Endothelial cell (in vitro differentiated cells): ENCODE measurements around the gene UBE2G2. TPM values are rescaled to one million over a fixed set of nuclear protein-coding genes. Genes with fewer than 3 reads are reported as not detected.

Experiments
- DNase-seq: peaks from one replicate; pipeline ENCODE4 v3.0.0; 2021; ENCODE audit warnings: low spot score
- H3K27ac Mint-ChIP-seq: one replicate; pipeline ENCODE4 v1.8.0; 2021; ENCODE audit warnings: mixed read lengths, inconsistent platforms; ENCODE audit not compliant: unreplicated experiment
- H3K27me3 Mint-ChIP-seq: one replicate; pipeline ENCODE4 v1.8.0; 2021; ENCODE audit warnings: mild to moderate bottlenecking, moderate library complexity, mixed read lengths, inconsistent platforms; ENCODE audit not compliant: unreplicated experiment
- H3K36me3 Mint-ChIP-seq: one replicate; pipeline ENCODE4 v1.8.0; 2021; ENCODE audit warnings: mild to moderate bottlenecking, low read depth, mixed read lengths, inconsistent platforms; ENCODE audit not compliant: unreplicated experiment
- H3K4me1 Mint-ChIP-seq: one replicate; pipeline ENCODE4 v1.8.0; 2021; ENCODE audit warnings: mild to moderate bottlenecking, mixed read lengths, inconsistent platforms; ENCODE audit not compliant: unreplicated experiment
- H3K4me3 Mint-ChIP-seq: one replicate; pipeline ENCODE4 v1.8.0; 2021; ENCODE audit warnings: mild to moderate bottlenecking, mixed read lengths, inconsistent platforms; ENCODE audit not compliant: unreplicated experiment
- H3K9me3 Mint-ChIP-seq: one replicate; pipeline ENCODE4 v1.8.0; 2021; ENCODE audit warnings: mixed read lengths, inconsistent platforms; ENCODE audit not compliant: unreplicated experiment
- total RNA-seq: library from RNA; stranded (reverse); fragmentation: NEBNext Ultra II Directional; extraction: Animal tissue kit (Norgen Biotek cat#: 25700); gene quantifications from one replicate; pipeline ENCODE4 v1.2.1, GENCODE V29; 2021; ENCODE audit not compliant: unreplicated experiment
- TF ChIP-seq, protein P1 (sequence below): fragments of 200-600 bp; sonication (generic); IDR thresholded peaks from one replicate; pipeline ENCODE4 v1.5.0; 2021; ENCODE audit warnings: antibody characterized with exemption; ENCODE audit not compliant: unreplicated experiment

Gene UBE2G2
- total RNA-seq, 1 donor from 2014 or later = 49.6 TPM

DNA sequence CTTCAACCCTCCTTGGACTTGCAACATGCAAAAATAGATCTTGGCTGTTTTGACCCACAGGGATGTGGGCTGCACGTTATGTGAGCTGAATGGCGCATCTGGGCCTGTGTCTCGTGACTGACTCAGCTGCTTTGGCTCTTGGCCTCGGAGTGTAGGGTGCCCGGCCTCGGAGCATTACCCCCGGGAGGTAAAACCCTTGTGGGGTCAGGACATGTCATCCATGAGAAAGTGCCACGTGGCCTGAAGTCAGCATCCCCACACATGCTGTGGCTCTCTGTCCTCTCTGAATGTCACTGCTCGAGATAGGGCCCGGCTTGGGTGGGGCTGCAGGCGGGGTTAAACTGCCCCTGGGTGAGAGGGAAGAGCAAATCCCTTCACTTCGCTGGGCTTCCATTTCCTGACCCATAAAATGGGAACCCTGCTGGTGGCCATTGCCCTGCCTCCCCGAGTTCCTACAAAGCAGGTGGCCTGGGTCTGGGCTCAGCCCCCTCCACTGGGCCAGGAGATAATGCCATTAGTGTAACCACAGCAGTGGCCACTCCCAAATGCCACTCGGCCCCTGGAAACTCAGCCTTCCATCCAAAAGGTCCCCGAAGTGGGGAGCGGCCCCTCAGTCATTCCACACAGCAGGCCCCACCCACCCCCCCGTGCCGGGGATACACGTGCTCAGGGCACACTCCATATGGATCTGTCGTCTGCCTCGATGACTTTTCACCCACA lies 67.4 kb downstream of the UBE2G2 start:
- H3K27ac Mint-ChIP-seq = no peak overlapping the region
- peaks cover 18% of the 10 kb centered on the region for H3K9me3 Mint-ChIP-seq
- H3K36me3 Mint-ChIP-seq = peaks cover 22% of the 10 kb centered on the region
- peaks cover 11% of the 10 kb centered on the region for H3K27me3 Mint-ChIP-seq
- DNase-seq = no peak
- TF ChIP-seq, protein P1, sequence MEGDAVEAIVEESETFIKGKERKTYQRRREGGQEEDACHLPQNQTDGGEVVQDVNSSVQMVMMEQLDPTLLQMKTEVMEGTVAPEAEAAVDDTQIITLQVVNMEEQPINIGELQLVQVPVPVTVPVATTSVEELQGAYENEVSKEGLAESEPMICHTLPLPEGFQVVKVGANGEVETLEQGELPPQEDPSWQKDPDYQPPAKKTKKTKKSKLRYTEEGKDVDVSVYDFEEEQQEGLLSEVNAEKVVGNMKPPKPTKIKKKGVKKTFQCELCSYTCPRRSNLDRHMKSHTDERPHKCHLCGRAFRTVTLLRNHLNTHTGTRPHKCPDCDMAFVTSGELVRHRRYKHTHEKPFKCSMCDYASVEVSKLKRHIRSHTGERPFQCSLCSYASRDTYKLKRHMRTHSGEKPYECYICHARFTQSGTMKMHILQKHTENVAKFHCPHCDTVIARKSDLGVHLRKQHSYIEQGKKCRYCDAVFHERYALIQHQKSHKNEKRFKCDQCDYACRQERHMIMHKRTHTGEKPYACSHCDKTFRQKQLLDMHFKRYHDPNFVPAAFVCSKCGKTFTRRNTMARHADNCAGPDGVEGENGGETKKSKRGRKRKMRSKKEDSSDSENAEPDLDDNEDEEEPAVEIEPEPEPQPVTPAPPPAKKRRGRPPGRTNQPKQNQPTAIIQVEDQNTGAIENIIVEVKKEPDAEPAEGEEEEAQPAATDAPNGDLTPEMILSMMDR = no peak
- H3K4me1 Mint-ChIP-seq = no peaks in the 10 kb centered on the region
- no peak overlapping the region for H3K4me3 Mint-ChIP-seq

DNA sequence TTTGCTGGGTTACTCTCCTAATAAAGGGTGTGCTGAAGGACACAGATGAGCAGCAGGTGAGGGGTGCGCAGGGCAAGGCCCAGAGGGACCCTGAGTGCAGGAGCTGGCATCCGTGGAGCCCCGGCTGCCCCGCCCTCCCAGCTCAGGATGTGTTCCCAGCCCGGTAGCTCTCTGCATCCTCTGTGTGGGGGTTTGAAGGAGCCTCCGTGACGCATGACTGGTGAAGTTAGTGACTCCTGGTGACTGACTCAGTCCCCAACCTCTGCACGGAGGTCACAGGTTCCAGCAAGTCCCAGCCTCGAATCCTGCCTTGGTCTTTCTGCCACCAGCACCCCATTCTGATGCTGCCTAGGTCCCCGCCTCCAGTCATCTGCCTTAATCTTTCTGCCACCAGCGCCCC lies 68.7 kb downstream of the UBE2G2 start:
- peaks cover 16% of the 10 kb centered on the region for H3K36me3 Mint-ChIP-seq
- no peak overlapping the region for H3K4me3 Mint-ChIP-seq
- no peak overlapping the region for H3K27ac Mint-ChIP-seq
- H3K27me3 Mint-ChIP-seq = peaks cover 12% of the 10 kb centered on the region
- H3K4me1 Mint-ChIP-seq = no peaks in the 10 kb centered on the region
- H3K9me3 Mint-ChIP-seq = peaks cover 13% of the 10 kb centered on the region
- no peak for DNase-seq
- TF ChIP-seq, protein P1 = no peak

- TF ChIP-seq, protein P1 = no peak
- no peak overlapping the region for H3K4me3 Mint-ChIP-seq
- H3K27ac Mint-ChIP-seq = no peak overlapping the region
- H3K4me1 Mint-ChIP-seq = no peaks in the 10 kb centered on the region
- no peak for DNase-seq
- peaks cover 9% of the 10 kb centered on the region for H3K27me3 Mint-ChIP-seq
- H3K36me3 Mint-ChIP-seq = peaks cover 9% of the 10 kb centered on the region
- H3K9me3 Mint-ChIP-seq = peaks cover 6% of the 10 kb centered on the region
These were observed 69.4 kb downstream of the UBE2G2 start for GRCh38 chr21:44732263-44732662.

DNA sequence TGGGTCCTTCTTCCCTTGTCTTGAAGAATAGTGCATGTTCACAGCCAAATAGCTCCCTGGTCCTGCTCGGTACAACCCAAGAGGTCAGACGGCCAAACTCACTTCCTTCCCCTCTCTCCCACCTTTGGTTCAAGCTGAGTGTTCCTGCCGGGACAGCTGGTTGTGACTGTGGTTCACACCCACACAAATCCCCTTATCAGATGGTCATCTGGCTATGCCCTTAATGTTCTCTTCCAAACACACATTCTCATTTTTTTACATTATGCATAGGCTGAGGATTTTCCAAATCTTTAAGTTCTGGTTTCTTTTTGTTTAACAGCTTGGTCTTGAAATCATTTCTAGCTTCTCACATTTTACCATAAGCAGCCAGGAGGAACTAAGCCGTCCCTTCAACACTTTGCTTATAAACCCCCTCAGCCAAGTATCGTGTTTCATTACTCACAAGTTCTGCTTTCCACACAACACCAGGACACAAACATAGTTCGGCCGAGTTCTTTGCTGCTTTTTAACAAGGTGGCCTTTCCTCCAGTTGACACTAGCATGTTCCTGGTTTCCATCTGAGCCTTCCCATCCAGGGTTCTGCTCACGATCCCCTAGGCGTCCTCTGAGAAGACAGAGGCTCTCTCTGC lies 70.6 kb downstream of the UBE2G2 start:
- DNase-seq = no peak
- Mint-ChIP-seq H3K9me3 (peaks cover 2% of the 10 kb centered on the region), H3K27ac (no peak overlapping the region), H3K4me1 (no peaks in the 10 kb centered on the region), H3K27me3 (peaks cover 6% of the 10 kb centered on the region), H3K36me3 (peaks cover 7% of the 10 kb centered on the region), H3K4me3 (no peak overlapping the region)
- TF ChIP-seq, protein P1 = no peak

GRCh38 chr21:44730028-44730395 lies 71.6 kb downstream of the UBE2G2 start:
- Mint-ChIP-seq H3K27ac (no peak overlapping the region), H3K27me3 (peaks cover 3% of the 10 kb centered on the region), H3K9me3 (no peaks in the 10 kb centered on the region), H3K36me3 (peaks cover 7% of the 10 kb centered on the region), H3K4me3 (no peak overlapping the region), H3K4me1 (no peaks in the 10 kb centered on the region)
- TF ChIP-seq, protein P1 = no peak
- no peak for DNase-seq
